ENCODE results near the gene FSTL4.

The FSTL4 gene

DNA sequence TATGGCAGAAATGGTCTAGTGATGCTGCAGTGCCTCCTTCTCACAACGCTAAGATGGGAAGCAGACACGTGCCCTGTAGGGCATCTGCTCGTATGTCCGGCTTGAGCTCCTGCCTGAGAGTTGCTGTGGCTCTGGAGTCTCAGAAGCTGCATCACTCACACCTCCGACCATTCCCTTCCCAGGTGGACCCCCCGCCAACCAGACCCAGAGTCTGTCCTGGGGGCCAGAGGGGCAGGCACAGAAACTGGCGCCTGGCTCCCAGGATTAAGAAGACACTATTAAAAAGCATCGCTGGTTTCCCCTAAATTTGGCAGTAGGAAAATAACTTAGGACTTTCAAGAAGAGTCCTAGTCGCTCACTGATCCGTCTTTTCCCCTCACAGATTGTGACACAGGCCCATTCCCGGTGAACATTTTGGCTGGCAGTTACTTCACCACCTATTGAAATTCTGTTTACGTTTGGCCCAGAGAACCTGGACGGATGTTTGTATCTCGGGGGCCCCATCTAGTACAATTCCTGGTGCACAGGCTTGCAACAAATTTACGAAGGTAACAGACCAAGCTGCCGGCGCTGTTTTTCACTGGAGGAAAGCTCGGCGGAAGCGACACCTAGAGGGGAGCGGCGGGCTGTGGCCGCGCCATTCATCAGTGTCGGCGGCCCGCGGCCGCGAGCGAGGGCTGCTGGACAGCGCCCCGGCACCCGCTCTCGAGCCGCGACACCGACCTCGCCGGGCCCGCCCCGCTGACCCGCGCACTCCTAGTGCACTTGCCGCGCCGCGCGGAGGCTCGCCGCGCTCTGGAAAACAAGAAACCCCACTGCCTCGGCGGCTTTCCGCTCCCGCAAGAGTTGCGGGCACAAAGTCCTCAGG is 1.6 kb downstream of the FSTL4 start:
- peak; percentile 8 to 32 for DNase-seq

DNA sequence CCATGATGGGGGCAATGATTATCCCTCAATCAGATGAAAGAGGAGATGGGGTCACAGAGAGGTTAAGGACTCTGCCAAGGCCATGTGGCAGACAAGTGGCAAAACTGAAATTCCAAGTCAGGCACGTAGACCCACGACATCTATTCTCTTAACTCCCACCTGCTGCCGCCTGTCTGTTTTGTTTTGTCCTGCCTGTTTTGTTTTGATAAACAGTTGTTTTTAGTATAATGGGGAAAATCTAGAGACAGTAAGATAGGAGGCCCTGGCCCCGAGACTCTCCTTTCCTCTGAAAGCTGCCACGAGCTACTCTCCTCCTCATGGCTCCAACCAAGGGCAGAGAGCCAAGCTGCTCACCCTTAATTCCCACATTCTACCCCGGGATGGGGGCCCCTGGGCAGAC is 4.9 kb downstream of the FSTL4 start:
- DNase-seq, result no peak

DNA sequence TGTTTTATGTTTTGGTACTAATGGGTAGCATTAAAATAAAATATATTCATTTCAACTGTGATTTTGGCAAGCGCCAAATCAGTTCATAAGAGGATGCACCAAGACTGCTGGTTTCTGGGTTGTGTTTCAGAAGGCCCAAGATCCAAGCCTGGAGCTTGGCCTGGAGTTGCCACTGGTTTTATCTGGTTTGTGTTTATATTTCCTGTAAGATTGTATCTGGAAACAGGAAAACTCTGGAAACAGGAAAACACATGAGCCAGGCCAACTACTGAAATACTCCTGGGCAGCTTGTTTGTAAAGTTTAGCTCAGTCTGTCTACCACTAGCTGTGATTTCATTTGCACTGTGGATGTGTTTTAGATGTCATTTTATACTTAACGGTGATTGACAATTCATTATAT is 5.5 kb downstream of the FSTL4 start:
- no peak for DNase-seq

DNA sequence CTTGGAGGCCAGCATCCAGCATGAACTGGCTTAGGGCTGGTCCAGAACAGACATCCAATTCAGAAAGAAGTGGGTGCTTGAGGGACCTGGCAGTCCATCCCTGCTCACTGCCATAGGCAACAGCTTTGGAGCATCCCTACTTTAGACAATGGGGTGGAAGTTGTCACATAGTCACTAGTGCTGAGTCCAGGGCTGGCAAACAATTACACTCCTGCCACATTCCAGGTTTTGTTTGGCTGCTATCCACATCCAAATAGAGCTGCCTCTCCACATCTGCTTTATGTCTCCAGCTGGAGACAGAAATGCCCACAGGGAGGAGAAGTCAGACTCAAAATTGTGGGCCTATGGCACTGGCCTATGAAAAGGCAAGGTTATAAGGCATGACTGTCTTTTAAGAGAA is 7.0 kb downstream of the FSTL4 start:
- DNase-seq, result no peak

DNA sequence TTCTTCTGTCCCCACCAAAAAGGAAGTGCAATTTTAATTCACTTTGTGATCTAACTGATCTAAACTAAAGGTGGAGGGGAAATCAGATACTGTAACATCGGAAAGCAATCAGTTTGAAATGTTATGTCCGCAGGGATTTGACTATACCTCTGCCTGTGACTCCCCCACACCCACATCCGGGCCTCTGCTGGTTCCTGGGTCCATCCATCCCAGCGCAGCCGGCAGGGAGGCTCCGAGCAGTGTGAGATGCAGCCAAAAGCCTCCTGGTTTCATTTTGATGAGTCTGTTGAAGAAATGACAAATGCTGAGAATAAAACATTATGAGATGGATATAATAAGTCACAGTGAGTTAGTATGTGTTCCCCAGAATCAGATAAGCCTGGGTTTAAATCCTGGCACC is 8.6 kb downstream of the FSTL4 start:
- DNase-seq, result no peak

DNA sequence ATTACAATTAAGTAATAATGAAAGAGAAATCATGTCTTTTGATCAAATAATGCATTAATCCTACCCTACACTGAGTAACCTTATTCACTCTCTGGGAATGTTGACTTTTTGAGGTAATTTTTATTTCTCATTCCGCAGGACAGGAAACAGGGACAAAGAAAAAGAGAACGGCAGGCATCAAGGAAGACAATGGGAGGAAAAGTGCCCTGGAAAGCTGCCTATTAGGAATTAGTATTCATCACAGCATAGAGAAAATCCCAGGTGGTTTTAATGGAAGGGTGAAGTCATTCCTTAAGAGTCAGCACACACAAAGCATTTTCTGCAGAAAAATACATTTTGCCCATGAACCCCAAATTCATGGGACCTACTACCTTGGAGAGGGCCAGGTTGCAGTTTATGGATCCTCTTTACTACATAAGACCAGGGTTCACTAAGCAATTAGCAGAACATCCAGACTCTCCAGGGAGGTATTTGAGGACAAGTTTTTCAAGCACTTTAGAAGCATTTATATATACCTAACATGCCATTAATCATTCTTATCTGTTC is 9.4 kb downstream of the FSTL4 start:
- no peak for DNase-seq

DNA sequence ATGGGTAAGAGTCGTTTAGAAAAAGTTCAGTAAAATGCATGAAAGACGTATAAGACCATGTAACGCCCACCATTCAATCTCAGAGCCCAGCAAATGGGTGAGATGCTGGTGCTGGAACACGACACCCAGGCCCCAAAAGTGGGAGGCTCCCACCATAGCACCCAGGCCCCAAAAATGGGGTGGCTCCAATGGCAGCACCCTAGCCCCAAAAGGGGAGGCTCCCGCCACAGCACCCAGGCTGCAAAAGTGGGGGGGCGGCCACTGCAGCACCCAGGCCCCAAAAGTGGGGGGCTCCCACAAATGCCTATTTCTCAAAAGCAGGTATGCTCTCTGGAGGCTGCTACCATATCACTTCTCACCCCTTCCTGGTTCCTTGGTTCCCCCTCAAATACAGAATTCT is 12.7 kb downstream of the FSTL4 start:
- DNase-seq, result no peak

DNA sequence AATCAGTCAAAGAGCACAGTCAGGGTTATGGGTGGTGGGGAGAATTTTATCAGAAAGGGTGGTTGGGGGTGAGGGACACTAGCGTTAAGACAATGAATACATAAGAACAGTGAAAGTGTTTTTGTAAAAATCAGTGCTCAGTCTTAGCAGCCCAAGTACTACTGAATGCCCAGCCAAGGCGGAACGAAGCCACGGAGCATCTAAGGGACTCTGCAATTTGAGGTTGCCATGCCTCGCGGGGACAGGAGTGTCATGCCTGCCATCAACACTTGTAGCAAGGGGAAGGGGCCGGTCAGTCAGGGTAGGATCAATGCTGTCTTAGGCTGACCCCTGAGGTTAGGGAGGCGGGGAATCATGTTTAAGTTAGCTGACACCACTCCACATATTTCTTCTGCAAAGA is 13.3 kb downstream of the FSTL4 start:
- DNase-seq, result no peak

DNA sequence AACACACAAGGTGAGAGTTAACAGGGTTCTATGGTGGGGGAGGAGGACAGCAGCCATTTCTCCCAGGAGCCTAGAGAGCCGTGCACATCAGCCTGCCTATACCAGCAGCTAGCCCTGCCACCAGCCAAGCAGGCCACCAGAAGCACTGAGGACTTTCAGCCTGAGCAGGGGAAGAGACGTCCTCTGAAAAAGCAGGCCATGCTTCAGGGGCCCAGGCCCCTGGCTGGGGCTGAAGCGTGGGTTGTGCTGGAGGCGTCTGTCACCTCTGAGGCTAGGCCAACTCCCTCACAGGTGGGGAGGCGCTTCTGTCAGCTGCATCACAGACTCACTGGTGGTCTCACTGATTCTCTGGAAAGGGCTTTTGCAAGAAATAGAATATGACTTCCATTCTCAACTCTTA is 16.3 kb downstream of the FSTL4 start:
- no peak for DNase-seq

DNA sequence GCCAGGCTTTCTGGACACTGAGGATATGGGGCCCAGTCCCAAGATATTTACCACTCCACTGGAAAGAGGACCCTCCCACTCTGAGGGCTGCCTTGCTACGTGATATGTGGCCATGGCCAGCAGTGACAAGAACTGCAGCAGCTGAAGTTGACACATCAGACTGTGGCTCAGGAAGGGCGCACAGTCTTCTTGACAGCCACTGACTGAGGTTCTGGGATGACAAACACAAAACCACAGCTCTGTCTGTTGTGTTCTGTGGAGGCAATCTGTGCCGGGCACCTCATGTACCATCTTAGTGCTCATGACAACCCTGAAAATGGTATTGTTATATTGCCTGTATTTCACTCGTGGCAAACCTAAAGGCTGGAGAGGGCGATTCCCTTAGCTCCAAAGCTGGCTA is 16.9 kb downstream of the FSTL4 start:
- DNase-seq, result no peak

DNA sequence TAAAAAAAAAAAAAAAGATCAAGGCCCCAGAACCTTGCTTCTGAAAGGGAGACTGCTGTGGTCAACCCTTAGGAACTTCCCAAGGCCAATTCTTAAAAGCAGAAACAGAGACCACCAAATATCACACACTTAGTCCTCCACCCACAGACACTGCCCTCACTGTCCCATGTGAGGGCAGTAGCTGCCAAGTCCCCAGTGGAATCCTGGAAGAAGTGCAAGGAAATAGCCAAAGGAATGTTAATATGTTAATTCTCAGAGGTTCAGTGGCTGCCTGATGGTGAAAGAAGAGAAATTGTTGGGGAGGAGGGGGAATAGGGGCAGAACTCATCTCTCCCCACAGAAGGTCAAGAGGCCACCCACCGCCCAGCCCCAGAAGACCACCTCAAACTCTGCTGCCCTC is 23.1 kb downstream of the FSTL4 start:
- DNase-seq, result no peak

DNA sequence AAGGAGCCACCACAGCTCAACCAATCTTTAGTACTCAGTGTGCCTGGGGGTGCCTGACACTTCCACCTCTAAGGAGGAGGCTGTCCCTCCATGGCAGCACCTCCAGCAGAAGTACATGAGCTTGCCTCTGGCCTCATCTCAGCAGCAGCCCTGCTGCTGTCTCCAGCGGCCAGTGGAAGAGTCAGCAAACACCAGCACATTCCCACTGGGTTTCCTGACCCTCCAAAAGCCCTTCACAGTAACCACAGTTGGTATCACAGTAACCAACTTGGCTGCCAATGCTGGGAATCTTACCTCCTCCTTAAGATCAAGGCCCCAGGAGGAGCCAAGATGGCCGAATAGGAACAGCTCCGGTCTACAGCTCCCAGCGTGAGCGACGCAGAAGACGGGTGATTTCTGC is 29.4 kb downstream of the FSTL4 start:
- DNase-seq, result no peak

DNA sequence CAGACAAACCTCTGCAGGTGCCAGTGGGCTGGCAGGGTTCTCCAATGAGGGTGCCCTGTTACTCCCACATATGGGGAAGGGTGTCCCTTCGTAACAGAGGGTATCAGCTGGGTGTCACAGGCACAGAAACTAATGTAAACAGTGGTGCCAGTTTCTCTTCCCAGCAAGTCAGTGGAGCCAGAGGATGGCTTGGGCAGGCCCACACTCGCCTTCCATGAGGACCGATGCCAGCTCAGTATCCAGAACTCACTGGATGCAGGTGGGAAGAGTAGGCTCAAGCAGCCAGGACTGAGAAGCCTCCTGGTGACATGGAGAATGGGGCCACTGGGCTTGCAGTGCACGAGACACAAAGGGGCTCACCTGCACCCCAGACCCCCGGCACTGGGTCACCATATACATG is 30.4 kb downstream of the FSTL4 start:
- no peak for DNase-seq

DNA sequence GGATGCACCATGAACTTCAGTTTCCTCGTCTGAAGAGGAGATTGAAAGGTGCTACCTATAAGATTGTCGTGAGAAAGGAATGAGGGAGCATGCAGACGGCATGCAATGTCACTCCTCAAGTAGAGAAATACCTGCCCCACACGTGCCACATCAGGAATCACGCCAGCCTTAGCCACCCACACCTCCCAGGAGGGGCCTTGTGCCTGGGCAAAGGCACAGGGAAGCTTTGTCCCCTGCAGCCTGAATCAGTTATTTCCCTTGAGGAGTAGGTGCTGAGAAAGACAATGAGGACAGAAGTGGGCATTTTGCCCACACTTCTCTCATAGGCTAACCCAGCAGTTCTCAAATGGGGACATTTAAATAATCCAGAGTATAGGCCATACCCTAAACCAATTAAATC is 31.0 kb downstream of the FSTL4 start:
- no peak for DNase-seq

DNA sequence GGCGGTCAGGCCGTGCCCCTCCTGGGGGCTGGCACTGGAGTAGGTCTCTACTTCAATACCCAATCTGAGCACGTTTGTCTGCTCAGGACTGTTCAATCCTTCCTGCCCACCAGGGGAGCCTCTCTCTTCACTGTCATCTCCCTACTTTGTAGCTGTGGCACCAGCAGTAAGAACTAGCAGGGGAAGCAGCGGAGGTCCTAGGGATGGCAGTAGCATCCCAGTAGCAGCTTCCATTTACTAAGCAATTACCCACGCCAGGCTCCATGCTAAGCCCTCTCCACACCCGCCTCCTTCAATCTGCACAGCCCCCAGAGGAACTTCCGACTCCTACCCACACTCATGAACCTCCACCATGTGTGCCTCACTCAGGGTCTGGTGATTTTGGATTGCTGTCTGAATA is 31.7 kb downstream of the FSTL4 start:
- no peak for DNase-seq

DNA sequence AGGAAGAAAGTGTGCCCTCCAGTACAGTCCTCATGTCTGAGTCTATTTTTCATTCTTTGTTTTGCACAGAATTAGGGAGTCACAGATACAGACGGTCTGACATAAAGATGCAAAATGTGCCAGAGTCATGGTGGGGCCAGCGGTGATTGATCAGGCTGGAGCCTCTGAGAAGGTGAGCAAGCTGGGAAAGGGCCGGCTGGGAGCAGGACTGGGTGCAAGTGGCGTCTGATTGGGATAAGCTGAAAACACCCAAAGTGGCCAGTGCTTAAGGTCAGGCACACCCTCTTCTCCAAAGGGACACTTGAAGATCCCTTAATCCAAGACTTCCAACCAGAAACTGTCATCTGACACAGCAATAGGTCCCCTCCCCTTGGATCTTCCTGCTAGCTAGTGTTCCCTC is 32.6 kb downstream of the FSTL4 start:
- no peak for DNase-seq

DNA sequence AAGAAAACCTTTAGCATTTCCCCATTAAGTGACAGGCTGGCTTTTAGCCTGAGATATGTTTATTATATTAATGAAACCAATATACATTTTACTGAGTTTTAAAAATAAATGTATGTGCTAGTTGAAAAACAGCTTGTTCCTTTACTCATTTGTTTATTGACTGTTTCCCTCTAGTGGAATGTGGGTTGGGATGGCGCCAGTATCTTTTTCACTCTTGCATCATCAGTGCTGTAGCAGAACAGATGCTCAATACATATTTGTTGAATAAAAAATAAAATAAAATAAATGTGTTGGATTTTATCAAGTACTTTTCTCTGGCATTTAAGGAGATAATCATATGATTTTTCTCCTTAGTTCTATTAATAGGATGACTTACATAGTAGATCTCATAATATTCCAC is 43.0 kb downstream of the FSTL4 start:
- no peak for DNase-seq

DNA sequence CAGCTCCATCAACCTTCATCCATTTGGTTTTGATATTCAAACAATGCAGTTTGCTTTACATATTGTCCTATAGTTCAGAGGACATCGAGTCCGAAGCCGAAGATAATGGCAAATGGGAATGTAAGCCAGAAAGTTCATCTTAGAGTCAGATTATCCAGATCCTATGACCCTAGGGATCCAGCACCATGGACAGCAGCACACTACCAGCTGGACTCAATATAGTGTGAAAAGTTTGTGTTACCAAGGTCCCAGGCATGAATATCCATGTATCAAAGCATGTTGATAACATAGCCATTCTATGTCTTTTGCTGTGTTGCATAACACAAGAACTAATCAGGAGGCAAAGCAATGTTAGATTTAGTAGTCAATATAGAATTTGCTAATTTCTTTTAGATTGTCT is 46.3 kb downstream of the FSTL4 start:
- DNase-seq, result no peak

DNA sequence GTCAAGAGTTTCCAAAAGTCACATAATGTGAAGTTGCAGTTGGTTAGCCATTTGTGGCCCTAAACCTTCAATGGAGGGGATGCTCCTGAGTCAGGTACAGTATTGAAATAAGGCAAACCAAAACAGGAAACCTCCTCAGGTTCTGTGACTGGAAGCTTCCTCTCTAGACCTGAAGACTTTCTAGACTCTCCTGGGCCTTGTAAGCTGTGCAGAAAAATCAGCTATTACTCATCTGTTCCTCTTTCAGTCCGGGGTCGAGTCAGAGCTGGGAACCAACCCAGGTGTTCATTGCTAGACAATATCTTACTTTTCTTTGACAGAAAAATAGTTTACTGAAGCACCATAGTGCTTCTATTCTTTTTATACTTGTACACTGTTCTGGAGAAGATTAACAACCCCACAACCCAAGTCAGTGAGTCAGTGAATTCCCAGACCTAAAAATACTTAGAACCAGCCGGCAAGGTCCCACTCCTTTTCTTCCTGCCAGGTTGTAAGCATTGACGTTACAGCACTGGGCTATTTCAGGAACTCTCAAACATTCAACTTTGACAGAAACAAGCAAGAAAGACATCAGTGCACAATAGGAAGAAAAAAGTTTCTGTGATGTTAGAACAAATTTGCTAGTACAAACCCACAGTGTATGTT is 47.3 kb downstream of the FSTL4 start:
- DNase-seq, result no peak

DNA sequence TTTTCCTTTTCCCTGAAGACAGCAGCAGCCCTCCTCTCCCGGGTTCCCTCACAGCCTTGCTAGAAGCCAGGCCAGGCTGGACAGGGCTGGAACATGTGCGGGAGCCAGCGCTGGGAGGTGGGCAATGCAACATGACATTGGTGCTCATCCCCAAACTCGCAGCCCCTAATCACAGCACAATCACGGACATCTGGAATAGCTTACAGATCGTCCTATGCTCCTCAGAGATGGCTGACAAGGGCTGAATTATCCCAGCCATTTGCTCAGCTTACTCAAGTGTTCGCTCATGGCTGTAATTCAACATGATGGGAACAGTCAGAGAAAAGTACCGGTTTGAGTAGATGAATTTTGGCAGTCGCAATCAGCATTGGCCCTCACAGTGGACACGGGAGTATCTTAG is 49.8 kb downstream of the FSTL4 start:
- DNase-seq, result no peak

DNA sequence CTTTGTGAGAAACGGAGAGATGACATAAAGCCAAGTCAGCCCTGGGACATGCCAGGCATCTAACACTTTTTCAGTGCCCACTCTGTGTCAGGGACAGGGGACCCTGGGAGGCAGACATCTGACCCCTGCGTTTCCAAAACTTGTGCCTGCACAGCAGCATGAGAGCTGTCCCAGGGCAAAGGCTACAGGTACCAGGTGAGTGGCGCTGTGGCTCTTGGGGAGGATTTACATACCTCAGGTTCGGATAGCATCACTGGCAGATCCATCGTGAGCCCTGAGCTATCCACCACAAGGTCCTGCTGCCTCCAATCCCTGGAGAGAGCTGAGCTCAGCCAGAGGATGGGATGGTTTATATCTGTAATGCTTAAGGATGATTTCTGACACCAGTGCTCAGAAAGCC is 52.4 kb downstream of the FSTL4 start:
- DNase-seq, result no peak

DNA sequence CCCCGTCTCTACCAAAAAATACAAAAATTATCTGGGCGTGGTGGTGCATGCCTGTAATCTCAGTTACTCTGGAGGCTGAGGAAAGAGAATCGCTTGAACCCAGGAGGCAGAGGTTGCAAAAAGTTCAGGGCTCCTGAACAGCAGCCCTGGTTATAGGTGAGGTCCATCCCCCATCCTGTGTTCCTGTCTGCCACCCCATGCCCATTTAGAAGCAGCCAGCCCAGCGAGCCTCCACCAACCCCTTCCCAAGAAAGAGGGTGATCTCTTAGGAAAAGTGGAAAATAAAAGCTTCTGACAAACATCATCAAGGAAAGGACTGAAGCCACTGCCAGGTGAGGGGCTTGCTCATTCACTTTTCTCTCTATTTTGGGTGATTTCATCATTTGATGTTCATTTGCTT is 55.8 kb downstream of the FSTL4 start:
- DNase-seq, result no peak

DNA sequence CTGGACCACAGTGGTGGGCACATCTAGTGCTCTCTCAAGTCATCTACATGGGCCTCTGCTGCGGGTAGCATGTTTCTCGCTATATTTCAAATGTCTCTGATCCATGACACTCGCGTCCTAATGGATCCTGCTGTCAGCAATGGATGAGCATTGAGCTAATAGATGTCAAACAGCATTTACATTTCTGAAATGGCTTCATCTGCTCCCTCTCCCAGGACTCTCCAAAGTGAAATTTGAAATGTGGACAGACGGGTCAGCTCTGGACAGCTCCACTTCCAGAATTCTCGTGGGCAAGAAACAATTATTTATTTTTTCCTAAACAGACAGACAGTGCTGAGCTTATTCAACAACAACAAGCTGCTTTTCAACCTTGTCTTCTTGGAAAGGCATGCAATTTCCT is 58.1 kb downstream of the FSTL4 start:
- no peak for DNase-seq

DNA sequence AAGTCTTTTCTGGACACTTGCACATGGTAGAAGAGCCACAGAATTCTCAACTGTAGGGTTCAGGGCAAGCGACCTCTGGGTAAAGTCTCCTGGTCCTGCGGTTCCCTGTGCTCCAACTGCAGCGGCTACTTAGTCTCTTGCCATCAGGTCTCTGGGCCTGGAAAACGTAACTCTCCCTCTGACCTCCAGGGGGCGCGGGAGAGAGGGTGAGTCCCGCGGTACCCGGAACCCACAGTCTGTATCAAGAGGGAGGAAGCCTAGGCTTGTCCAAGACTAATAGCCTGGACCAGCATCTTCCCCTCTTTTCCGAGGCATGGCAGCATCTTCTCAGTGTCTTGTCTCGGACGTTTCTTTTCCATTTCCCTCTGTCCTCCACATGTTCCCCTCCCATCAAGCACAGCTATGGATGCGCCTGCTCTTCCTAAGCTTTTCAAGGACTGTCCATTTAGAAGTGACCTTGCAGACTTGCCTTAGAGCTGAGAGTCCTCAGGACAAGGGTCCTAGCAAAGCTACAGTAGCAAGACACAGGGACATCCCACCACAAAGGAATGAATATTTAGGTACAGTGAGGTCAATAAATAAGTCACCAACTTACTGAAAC is 59.3 kb downstream of the FSTL4 start:
- peak; percentile 39 to 48 for DNase-seq
